CD1c-positive myeloid dendritic cell (primary cell): ENCODE data around the gene AAR2.

Experiments
- DNase-seq: peaks from one replicate; pipeline ENCODE4 v3.0.0-alpha.2; 2016; ENCODE audit errors: extremely low spot score

AAR2 gene, protein sequence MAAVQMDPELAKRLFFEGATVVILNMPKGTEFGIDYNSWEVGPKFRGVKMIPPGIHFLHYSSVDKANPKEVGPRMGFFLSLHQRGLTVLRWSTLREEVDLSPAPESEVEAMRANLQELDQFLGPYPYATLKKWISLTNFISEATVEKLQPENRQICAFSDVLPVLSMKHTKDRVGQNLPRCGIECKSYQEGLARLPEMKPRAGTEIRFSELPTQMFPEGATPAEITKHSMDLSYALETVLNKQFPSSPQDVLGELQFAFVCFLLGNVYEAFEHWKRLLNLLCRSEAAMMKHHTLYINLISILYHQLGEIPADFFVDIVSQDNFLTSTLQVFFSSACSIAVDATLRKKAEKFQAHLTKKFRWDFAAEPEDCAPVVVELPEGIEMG

DNA sequence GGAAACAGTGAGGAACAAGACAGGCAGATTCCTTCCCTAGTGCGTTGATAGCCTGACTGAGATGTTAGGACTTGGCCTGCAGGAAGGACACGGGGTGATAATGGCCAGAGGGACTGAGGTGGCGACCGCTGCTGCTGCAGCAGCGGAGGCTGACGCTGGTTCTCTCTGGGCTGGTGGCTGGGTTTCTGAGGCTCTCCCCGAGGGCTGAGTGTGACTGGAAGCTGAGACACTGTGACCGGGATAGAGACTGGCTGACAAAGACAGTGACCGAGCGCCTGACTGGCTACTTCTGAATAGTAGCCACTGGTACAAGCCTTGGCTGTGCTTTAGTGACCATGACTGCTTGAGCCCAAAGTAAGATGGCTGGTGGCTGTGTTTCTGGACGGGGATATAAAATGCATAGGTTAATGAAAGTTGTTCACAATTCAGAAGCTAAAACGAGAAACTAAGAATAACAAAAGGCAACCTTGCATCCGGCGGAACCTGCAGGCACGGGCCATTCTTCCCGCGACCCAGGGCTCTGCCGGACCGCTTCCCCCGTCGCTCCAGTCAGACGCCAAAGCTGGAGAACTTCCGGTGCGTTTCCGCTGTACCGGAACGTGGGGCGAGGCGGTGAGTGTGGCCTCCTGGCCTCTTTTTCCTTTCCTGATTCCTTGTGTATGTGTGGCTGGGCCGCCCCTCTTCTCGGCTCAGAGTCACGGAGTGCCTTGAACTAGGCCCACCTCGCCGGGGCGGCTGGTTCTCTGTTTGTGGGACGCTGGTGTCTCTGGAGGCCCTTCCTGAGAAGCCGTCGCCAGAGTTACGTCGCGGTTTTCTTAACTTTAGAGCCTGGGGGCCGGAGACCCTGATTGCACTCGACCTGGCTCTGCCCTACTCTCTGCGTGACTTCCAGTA is at the start of gene AAR2:
TSS of gene AAR2 (plus strand) at position 587 of the 894 bp plus-strand sequence. CDS start 3,391 bp downstream, outside the sequence.
- peak; percentile 83 for DNase-seq

DNA sequence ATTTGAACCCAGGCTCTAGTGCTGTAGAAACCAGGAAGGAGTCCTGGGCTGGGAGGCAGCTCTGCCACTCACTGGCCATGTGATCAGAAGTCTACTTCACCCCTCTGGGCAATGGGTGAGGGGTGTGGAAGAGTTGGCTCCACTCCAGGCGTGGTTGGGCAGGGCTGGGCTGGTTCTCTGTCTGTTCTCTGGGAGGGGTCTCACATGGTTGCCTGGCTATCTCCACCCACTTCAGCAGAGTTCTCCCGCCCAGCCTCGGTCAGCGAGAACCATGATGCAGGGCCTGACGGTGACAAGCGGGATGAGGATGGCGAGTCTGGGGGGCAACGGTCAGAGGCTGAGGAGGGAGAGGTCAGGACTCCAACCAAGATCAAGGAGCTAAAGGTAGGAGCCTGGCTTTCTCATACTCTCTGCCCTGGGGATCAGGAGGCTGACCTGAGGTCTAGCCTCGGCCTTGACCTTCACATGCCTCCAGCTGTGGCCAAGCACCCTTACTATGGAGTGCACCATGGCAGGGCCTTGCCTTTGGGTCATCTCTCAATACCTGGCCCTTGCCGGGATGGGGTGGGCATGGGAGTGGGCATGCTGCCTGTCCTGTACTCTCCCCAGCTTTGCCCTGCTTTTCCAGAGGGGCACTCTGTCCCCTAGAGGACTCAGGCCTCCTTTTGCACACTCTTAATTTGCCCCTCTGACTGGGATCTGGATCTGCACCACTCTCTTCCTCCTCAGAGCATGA is 42.1 kb upstream of the AAR2 start:
- no peak for DNase-seq

DNA sequence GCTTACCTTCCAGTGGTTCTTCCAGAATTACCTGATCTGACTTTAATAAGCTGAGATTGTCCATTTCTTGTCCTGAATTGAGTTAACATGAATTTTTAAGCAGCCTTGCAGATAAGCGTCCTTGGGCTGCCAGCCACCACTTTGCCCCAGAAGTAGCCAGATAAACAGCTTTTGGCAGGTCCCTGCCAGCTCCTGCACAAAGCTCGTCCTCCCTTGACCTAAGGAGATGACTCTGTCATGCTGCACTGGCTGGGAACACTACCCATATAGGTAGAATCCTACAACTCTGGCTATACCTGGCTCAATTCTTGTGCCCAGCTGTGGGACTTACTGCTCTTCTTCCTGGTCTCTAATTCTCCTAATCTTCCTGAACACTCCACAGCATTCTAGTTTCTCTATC is 39.6 kb upstream of the AAR2 start:
- no peak for DNase-seq

DNA sequence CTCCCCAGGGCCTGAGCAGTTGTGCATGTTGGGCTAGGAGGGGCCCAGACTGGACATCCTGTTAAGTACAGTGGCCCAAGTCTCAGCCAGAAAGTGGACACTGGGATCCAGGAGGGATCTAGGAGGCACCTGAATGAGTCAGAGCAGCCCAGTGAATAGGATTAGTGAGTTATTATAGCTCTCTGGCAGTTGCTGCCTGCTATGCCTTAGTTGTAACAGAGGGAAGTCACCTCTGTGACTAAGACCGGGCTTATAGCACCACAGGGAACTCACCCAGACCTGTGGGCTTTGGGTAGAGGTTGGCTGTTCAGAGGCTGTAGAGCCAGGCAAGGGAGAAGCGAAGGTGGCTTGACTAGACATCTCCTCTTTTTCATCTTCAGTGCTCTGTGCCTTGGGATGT is 39.0 kb upstream of the AAR2 start:
- no peak for DNase-seq

DNA sequence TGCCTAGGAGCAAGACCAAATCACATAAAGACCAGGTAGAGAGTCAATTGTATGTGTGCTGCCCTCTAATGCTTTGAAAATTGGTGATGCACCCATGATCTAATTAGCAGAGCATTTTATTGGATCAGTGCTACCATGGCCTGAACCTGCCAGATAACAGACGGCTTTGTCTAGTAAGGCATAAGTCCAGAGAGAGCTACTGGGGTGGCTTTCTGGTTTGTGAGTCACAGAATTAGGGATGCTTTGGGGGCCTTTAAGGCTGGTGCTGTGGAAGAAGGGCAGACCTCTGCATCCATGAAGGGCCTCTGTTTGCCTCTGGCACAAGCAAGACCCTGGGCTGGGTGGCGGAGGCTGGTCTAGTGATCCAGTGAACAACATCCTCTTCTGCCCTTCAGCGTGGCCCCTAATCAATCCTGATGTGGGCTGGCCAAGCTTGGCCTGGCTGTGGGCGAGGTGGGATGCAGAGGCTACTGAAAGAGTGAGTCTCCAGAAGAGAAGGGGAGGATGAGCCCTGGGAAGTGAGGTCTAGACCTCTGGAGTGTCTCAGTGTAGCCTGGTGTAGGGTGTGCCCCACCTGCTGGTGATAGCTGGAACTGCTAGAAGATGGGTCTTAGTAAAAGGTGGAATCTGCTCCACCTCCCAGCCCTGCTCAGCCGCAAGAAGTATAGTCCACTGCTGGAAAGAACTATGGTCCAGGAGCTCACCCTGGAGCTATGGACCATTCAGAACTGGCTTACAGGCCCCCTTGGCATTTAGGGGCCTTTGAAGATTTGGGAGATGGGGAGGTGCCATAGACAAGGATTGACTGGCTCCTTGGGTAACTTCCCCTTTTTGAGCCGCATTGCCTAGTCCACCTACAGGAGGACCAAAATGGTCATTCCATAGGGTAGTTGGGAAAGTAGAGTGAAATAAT is 36.7 kb upstream of the AAR2 start:
- DNase-seq: peak; percentile 64

DNA sequence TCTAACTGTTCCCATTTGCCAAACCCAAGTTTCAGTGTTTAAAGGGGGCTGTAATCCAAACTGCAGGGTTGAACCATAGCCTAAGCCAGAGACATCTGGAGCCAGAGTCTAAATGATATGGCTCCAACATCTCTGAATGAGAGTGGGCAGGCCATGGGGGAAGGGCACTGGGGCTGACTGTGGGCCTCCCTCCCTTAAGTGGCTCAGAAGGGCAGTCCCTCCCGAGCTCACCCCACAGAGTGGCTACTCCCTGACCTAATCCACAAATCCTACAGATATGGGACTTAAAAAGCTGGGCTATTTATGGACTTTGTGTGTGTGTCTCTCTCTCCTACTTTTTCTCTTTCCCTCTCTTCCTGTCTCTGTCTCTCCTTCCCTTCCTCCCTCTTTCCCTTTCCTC is 35.8 kb upstream of the AAR2 start:
- DNase-seq: no peak

DNA sequence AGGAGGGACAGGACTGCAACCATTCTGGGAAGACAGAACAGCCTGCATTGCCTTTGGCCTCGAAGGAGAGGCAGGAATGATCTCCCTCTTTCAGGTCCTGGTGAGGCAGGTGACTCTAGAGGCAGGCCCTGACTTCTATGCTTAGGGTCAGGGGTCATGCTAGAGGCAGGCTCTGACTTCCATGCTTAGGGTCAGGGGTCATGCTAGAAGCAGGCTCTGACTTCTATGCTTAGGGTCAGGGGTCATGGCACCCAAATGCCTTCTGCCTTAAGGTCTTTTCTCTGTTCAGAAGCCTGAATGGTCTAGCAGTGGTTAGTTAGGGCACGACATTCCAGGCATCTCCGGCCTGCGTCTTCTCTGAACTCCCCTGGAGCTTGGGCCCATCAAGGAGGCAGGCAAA is 35.1 kb upstream of the AAR2 start:
- no peak for DNase-seq

DNA sequence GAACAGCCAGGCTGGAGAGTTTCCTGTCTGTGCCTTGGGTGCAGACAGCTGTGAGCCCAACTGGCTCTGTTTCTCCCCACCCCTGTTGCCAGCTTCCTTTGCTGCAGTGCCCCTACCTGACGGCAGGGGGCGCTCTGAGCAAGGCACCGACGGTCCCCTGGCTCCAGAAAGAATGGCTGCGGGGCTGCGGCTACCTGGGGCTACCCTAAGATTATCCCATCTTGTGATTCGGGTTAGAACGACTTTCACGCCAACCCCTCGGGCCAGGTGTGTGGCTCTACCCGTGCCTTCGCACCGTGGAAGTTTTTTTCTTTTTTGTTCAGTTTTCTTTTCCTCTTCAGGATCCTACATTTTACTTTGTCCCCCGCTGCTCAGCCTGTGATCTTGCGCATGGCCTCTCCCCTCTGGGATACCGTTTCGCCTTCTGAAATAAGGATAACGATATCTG is 33.4 kb upstream of the AAR2 start:
- DNase-seq: peak; percentile 75

DNA sequence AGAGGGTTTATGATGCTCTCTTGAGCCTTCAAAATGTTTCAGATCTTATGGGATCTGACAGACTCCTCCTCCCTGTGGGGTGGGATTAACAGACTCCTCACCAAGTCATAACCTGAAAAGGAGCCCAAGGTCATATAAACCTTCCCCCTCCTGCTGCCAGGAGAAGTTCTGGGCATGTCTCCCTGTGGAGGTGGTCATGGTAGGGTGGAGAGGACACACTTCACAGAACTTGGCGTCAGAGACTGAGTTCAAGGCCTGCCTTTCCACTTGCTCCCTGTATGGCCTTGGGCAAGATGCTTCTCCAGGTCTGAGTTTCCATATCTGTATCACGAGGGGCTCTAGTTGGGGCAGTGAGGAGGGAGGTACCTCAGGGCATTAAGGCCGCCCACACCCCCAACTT is 32.4 kb upstream of the AAR2 start:
- no peak for DNase-seq

DNA sequence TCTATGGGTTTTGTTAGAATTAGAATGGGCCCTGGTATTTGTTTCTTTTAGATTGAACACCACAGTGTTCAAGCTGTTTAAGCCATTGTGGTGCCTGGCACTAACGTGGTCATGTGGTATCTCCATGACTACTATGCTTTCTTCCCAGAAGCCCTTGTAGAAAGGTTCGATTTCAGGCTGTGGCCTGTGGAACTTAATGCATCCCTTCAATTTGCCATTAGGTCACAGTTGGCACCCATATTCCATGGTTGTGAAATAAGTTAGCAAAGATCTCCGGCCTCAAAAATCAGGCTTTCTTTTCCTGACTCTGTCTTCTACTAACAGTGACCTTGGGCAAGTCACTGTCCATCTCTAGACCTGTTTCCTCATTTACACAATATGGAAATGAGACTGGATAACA is 31.3 kb upstream of the AAR2 start:
- DNase-seq: no peak

DNA sequence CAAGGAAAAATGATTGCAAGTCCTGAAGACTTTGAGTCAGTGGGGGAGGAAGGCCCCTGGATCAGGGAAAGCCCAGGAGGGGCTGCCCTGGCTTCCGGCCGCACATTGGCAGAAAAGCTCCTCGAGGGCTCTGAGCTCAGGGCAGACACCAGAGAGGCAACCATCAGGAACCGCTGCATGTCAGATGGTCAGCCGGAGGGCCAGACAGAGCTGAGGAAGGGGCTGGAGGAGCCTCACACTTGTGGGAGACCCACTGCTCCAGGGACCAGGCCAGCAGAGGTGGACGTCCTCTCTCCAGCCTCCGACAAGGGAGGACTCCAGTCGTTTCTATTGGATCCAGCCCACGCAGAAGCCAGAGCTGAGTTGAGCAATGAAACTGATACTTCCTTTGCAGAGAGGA is 30.2 kb upstream of the AAR2 start:
- no peak for DNase-seq

DNA sequence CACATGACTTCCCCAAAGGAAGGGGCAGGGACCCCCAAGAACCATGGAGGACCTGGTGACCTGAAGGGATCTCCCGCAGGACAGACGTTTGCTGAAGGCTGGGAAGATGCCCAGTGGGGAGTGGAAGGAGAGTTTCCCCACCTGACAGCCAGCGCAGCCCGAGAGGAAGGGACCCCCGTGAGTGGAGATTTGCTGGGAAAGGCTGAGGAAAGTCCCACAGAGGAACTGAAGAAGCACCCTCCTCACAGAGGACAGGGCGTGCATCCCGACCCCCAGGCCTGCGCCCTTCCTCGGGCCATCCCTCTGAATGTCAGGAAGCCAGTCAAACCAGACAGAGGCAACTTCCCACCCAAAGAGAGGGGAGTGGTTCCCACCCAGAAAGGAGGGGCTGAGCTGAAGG is 29.6 kb upstream of the AAR2 start:
- DNase-seq: no peak

DNA sequence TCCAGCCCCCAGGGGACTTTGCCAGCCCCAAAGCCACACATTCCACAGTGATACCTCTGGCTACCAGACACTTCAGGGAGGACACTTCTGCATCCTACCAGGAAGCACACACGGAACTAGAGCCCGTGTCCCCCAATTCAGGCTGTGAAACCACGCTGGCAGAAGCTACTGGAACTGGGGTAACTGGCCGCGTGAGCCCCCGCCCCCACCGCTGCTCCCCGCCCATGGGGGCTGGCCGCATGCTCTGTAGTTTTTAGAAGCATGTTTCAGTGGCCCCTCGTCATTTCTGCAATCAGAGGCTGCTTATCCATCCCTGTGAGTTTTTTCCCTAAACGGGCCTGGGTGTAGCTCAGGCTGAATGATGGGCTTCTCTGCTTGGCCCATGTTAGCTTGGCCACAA is 28.7 kb upstream of the AAR2 start:
- DNase-seq: no peak

DNA sequence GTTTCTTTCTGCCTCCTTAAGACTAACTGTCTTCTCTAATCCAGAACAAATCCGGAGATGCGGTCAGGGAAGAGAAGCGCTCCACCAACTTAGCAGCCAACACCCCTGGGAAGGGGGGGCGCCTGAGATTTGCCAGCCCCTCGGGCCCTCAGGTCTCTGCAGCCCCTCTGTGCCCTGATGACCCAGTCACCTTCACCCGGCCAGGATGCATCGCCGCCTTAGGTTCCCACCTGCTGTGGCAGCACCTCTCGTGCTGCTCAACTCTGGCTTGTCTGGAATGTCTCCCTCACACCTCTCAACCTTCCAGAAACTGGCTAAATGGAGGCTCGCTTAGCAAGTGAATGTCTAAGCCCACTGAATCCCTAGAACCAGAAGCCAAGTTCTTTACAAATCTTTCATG is 28.0 kb upstream of the AAR2 start:
- no peak for DNase-seq

DNA sequence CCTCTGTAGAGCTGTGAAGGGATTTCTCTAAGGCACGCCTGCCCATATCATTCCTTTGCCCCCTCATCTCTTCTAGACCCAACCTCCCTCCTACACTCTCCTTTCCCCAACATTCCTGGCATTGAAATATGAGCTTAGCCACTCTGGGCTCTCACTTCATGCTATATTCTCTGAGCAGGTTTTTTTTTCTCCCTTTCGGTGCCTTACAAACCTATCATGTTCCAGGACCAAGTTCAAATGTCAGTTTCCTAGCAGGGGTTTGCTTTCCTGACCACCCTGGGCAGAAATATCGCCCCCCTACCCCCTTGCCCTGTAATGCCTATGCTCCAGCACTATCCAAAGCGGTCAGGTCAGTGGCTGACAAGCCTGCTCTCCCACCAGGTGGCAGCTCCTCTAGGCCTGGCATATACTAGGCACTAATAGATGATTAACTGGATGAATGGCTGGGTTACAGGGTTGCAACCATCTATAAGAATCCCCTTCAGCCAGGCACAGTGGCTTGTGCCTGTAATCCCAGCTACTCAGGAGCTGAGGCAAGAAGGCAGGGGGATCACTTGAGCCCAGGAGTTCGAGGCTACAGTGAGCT is 25.7 kb upstream of the AAR2 start:
- DNase-seq: no peak

DNA sequence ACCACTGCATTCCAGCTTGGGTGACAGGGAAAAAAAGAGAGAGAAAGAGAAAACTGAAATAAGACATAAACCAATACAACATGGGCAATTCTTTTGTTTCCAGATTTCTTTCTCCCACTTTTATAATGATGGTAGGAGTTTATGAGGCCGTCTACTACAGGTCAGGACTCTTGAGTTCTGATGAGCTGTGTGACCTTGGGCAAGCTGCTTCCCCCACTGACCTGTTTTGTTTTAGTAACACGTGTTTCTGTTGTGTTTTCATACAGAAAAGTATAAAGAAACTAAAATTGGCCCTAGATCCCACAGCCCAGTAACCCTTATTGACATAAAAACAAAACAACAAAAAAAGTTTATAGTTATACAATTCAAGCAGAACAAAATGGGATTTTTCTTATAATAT is 22.9 kb upstream of the AAR2 start:
- no peak for DNase-seq

DNA sequence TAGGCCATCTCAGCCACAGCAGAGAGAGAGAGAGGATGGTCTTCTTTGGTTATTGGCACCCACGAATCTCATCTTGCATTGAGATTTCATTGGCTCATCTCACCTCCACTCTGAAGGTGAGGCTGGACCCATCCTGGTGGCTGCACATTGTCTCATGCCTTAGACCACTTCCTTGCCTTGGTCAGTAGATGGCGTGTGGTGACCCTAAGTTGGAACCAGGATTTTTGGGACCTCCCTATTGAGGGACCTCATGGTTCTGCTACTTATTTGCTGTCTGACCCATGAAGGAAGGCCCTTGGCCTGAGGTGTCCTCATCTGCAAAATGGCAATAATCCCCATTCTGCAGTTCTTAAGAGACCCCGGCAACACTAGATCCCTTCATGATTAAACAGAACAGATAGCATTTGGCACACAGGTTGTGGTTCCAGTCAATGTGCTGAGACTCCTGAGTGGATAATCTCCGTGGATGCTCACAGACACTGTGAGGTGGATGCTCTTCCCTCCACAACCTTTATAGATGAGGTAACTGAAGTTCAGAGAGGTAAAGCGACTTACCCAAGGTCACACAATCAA is 21.5 kb upstream of the AAR2 start:
- DNase-seq: no peak

DNA sequence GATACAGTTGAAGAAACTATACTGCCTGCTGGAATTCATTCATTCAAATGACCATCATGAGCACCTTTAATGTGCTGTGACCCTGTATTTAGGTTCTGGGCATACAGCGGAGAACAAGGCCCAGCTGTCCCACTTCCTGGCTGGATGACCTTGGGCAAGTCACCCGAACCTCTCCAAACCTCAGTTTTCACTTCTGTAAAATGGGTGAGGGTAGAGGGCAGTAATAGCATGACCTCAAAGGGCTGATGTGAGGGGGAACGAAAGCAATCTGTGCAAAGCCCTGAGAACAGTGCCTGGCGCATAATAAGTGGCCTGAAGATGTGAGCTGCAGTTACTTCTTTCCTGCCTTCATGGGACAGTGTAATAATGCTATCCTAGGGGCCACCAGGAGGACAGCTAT is 20.5 kb upstream of the AAR2 start:
- no peak for DNase-seq

DNA sequence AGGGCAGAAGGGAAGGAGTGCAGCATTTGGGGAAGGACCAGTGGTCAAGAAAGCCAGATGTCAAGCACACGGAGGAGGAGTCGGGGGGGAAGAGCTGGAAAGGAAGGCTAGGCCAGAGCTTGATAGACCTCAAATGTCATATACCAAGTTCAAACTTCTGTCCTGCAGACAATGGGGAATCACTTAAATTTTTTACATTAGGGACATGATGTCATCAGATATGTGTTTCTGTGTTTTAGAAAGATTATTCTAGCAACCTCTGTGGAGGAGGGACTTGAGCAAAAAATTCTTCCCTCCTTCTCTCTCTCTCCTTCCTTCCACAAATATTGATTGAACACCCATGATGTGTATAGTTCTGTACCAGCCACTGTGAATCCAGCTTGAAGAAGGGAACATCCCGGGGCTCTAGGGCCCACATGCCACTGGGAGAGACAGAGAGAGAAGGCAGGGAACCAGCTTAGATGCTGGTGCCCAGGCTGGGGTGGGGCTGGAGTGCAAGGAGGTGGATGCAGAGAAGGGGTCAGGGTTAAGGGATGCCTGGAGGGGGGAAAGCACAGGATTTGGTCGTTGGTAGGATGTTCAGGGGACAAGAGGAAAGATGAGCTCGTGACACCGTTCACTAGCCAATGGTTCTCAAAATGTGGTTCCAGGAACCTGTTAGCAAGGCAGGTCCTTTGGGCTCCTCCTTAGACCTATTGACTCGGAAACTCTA is 19.8 kb upstream of the AAR2 start:
- DNase-seq: no peak

DNA sequence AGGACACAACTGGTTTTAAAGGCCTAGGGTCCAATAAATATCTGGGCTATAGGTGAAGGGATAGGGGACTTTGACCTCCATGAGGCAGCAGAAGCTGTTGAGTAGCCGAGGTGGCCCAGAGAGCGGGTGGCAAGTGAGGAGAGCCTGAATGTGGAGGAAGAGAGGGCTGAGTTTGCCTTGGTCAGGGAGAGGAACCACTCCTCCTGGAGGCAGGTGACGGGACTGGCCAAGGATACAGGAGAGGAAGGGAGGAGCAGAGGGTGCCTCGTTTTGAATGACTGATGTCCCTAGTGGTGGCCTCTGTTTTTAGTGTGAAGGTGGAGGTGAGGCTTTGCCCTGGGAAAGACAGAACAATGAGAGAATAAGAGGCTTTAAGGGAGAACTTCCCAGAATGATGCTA is 19.1 kb upstream of the AAR2 start:
- DNase-seq: no peak
